SHP77 treated with DMSO at 0.1 percent for 48 hours (cell line): ENCODE data around the gene SURF6.
A peak's percentile ranks its signal among the peaks of the same experiment; 100 is the strongest.
"Not testable (repeated sequence)": the region's sequence is repeated elsewhere in the genome, so short reads cannot be mapped to it uniquely, and the experiment has no call there.

Experiments
- DNase-seq: peaks from one replicate; lab custom pipeline; 2025; lab: John Stamatoyannopoulos, UW

Gene SURF6

DNA sequence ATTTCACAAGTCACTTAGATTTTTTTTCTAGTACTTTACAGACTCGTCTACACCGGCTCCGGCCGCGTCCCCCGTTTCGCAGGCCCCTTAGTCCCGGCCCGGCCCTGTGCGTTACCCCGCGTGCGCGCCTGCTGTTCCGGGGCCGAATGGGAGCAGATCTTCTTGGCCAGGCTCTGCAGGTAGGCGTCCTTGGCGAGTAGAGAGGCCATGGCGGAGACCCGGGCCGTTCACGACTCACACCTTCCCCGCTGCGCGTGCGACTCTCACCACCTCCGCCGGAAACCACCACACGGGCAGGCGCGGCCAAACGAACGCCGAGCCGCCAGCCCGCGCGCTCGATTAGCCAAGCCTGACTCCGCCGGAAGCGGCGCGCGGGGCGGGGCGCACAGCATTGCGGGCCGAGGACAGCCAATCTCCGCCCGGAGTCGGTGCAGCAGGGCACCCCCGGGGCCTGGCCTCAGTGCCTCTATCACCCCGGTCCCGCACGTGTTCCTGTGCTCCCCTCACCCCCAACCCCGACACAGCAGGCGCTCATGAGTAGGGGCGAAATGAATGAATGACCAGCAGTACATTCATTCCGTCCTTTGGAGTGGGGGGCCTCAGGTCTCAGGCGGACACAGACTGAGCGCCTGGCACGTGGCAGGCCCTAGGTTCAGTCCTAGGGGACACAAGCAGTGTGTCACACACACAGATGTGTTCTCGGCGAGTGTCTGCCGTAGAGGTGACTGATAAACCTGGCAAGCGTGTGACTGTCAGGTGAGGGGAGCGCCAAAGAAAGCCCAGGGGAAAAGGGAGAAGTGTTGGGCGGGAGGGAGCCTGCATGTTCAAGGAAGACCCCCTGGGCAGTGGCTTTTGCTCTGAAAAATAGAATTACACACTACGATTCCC is at the start of gene SURF6:
TSS of gene SURF6 (minus strand) at position 265 of the 888 bp plus-strand sequence. CDS start at position 209, 56 bp downstream.
- peak; percentile 85 for DNase-seq

DNA sequence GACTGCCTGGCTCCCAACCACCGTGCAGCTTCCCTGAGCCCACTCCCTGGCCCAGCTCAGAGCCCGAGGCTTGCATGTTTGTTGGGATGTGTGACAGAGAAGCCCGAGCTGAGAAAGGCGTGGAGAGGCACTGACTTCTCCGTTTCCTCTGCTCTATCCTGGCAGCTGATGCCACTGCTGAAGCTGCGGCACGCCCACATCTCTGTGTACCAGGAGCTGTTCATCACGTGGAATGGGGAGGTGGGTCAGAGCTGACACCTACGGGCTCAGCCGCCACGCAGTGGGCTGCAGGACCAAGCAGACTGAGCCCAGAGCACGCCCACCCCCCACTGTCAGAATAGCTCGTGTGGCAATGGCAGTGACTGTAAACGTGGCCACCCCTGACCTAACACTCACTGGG is 49.5 kb upstream of the SURF6 start:
- DNase-seq: no peak

DNA sequence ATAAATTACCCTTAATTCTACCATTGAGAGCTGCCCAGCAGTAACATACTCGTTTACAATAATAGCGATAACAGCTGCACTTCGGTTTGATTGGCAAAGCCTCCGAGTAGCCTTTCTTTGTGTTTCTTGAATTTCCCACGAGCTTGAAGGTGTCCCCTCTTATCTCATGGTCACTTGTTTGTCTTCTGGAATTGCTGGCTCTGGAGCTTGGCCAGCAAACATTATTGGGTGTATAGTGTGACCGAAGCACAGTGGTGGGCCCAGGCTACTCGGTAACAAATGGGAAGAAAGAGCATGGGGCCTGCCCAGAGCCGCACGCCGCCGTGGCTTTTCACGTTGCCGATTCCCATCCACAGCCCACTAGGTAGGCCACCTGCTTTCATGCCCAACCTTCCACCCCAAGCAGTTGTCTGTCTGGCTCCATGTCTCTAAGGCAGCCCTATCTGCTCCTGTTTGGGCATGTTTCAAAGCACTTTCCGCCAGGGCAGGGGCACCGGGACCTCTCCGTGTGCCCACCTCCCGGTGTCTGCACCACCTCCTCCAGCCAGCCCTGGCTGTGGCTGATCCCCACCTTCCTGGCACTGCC is 48.8 kb upstream of the SURF6 start:
- DNase-seq: no peak

DNA sequence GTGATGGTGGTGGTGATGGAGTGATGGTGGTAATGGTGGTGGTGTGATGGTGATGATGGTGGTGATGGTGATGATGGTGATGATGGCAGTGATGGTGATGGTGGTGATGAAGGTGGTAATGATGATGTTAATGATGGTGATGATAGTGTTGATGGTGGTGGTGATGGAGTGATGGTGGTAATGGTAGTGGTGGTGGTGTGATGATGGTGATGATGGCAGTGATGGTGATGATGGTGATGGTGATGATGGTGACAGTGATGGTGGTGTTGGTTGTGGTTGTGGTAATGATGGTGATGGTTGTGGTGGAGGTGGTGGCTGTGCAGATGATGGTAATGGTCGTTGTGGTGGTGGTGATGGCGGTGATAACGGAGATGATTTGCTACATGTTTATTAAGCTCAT is 47.5 kb upstream of the SURF6 start:
- no peak for DNase-seq

DNA sequence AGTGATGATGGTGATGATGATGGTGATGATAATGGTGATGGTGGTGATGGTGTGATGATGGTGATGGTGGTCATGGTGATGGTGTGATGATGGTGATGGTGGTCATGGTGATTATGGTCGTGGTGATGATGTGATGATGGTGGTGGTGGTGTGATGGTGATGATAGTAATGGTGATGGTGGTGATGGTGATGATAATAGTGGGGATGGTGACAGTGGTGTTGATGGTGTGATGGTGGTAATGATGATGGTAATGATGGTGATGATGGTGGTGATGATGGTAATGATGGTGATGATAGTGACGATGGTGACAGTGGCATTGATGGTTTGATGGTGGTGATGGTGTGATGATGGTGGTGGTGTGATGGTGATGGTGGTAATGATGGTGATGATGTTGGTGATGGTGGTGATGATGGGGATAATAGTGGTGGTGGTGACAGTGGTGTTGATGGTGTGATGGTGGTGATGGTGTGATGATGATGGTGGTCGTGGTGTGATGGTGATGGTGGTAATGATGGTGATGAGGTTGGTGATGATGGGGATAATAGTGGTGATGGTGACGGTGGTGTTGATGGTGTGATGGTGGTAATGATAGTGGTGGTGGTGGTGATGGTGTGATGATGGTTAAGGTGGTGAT is 46.6 kb upstream of the SURF6 start:
- no peak for DNase-seq

DNA sequence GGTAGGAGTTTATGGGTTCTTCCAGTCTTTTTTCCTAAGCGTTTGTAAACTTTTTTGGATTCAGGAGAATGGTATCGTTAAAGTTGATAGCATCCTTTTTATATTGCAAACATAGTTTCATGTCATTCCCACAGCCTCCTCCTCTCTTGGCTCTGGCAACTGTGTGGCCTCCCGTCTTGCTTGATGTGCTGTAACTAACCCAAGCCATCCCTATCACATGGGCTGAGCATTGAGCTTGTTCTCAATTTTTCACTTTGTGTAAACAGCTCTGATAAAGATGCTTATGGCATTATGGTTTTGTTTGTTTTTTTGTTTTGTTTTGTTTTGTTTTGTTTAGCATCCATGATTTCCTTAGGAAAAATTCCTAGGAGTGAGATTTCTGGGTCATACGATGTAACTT is 44.7 kb upstream of the SURF6 start:
- DNase-seq: no peak

DNA sequence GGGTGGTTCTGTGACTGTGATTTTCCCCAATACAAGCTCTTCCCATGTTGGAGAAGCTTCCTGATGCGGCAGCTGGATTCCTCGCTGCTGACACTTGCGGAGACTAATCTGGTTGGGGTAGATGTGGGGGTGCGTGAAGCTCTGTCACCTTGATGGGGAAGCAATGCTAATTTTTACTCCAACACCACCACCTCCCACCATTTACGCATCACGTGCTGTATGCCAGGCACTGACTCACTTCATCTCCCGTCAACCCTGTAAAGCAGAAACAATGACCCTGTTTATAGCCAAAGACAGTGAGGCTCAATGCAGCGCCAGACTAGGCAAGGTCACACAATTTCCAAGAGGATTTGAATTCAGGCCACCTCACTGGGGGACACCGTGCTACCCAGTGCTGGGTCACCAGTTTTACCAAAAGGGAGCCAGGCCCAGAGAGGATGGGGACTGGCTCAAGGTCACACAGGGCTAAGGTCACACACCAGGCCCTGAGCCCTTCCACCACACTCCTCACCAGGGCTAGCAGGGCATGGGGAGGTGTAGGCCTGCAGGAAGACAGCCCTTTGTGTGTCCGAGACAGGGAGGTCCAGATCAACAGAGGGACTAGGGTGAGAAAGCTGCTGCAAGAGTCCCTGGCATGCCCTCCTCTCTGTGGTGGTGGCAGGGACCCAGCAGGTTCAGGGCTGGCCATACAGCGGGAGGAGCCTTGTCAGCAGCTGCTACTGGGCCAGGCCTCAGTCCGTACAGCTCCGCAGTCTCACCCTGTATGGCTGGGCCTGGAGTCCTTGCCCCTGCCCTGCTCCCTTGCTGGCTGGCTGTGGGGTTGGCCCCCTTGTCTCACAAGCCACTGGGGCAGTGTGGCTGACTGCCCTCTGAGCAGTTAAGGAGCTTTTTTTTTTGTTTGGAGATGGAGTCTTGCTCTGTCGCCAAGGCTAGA is 43.4 kb upstream of the SURF6 start:
- DNase-seq: no peak

DNA sequence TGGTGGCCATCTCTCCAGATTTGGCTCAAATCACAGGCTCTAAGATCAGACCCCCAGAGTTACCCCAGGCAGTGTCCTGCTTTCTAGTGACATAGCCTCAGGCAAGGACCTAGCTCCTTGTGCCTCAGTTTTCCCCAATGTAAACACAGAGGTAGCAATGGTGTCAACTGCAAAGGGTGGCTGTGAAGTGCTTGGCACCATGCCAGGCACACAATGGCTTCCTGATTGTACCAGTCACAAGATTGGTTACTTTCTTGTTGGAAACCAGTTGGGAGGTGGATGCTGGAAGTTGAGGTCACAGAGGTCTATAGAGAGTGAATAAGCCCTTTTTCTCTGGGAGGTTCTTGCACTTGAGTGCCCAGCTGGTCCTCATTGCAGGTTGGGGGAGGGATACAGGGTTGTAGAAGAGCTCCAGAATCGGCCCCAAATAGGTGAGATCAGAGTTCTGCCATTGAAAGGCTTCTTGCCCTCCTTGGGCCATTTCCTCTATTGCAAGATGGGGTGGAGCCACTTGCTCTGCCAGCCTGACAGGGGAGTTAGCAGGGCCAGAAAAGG is 42.5 kb upstream of the SURF6 start:
- DNase-seq: no peak

DNA sequence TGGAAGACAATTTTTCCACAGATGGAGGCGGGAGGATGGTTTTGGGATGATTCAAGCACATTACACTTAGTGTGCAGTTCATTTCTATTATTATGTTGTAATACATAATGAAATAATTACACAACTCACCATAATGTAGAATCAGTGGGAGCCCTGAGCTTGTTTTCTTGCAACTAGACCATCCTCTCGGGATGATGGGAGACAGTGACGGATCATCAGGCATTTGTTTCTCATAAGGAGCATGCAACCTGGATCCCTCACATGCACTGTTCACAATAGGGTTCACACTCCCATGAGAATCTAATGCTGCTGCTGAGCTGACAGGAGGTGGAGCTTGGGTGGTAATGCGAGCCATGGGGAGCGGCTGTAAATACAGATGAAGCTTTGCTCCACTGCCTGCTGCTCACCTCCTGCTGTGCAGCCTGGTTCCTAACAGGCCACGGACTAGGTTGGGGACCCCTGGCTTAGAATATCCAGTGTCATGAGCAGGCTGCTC is 41.8 kb upstream of the SURF6 start:
- DNase-seq: no peak

DNA sequence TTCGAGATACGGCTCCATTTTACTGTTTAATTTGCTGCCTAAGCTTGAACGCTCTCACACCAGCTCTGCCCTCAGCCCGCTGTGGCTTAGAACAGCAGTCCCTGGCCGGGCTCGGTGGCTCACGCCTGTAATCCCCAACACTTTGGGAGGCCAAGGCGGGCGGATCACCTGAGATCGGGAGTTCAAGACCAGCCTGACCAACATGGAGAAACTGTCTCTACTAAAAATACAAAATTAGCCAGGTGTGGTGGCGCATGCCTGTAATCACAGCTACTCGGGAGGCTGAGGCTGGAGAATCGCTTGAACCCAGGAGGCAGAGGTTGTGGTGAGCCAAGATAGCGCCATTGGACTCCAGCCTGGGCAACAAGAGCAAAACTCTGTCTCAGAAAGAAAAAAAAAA is 41.3 kb upstream of the SURF6 start:
- not testable (repeated sequence) for DNase-seq

DNA sequence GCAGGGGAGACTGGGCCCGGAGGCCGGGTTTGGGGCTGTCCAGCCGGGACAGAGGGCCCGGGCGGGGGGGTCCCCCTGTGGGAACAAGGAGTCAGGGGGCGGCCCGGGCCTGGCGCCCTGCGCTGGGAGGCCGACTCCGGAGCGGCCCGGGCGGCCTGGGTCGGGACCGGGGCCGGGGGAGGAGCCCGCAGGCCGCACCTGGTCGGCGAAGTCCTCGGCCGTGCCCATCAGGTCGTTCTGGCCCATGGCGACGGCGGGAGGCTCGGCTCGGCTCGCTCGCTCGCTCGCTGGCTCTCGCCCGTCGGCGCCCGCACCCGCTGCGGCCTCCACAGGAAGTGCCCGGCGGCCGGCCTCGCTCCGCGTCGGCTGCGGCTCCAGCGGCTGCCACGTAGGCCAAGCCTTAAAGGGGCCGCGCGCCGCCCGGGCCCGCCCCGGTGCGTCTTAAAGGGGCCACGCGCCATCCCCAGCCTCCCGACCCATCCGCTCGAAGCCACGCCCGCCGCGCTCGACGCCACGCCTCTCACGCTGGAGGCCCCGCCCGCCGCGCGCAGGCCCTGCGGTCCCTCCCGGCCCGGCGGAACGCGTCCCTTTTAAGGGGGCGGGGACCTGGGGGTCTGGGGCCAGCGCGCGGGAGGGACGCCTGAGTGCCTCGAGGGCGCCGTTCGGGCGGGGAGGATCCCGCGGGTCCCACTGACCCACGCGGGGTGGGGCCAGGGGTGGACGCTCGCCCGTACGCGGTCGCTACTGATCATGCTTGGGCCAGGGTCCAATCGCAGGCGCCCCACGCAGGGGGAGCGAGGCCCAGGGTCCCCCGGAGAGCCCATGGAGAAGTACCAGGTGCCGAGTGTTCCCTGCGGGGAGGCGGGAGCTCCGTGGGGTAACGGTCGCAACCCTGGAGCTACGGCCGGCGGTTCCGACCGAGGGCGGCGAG is 40.0 kb upstream of the SURF6 start, which contains the start of the genes STKLD1 and SURF4:
TSS of gene STKLD1 (plus strand) at position 643 of the 931 bp plus-strand sequence. CDS start at position 751, 108 bp downstream.
TSS of gene SURF4 (minus strand) at position 337 of the 931 bp plus-strand sequence. CDS start at position 246, 91 bp downstream.
- peak; percentile 86 for DNase-seq

DNA sequence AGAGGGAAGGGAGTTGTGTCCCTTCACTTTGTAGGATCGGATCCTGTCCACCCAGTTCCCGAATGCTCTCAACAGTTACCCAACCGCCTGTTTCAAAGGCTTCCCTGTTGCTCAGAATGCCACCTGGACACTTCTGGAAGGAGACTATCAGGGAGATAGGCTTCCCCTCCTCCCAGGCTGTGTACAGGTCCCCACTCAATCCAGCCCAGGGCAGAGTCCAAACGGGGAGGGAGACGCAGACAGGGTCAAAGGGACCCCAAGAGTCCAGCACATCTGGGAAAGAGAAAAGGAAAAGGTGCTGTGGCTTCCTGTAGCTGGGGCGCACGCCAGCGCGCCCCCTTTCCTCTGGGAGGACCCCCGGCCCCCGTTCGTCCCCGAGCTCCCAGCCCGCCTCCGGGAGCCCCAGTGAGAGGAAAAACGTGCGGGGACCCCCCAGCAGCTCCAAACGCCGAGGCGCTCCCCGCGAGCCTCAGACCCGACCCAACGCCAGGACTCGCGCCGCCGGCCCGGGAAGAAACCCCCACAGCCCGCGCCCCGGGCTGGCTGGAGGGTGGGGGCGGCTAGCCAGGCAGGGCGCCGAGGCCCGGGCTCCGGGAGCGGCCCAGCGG is 39.2 kb upstream of the SURF6 start:
- DNase-seq: peak; percentile 32

DNA sequence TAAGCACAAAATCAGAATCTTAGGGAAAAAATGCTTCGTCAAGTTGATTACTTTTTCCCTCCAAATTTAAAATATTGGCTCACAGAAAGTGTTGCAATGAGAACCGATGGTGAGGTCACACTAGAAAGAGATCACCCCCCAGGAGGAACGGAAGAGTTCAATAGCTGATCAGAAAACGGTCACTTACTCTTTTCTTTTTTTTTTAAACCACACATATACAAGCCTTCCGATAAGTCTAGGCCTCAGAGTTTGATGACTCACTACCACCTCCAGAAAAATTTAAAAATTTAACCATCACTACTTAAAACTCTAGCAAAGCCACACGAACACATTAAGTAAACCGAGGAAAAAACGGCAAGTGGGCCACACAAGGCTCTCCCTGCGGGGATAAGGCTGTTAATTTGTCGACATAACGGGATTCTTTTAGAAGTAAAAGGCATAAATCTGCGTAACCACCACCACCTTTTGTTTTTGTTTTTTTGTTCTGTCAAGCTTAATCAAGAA is 38.7 kb upstream of the SURF6 start:
- no peak for DNase-seq

DNA sequence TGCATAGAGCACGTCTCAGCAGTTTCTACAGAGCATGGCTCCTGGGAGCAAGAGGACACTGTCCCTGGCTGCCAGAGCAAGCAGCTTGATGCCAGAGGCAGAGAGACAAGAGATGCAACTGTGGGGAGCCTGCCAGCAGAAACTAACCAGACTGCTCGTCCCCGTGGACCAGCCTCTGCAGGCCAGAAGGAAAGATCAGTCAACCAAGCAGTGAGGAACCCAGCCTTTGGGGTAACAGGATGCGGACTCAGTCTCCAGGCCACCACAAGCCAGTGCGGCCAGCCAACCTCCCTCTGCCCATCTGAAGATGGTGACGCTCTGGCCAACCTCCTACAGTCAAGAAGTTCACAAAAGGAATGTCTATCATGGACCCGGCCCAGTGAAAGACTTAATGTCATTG is 36.2 kb upstream of the SURF6 start:
- no peak for DNase-seq

DNA sequence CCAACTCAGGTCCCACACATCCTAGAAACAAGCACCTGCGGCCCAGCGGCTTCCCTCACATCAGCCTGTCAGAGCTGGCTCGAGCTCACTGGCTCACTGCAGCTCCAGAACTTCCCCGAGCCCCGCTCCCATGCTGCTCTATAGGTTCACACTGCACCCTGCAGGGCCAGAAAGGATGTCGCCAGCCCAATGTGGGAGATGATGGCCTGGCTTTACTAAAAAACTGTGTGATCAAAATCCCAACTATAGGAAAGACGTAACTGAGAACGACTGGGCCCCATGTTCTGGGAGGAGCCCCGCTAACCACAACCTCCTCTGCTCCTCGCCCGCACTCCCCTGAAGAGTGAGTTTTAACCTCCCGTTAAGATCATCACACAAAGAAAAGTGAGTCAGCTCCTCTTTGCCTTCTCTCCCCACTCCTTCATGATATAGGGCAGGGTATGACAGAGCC is 35.3 kb upstream of the SURF6 start:
- no peak for DNase-seq

DNA sequence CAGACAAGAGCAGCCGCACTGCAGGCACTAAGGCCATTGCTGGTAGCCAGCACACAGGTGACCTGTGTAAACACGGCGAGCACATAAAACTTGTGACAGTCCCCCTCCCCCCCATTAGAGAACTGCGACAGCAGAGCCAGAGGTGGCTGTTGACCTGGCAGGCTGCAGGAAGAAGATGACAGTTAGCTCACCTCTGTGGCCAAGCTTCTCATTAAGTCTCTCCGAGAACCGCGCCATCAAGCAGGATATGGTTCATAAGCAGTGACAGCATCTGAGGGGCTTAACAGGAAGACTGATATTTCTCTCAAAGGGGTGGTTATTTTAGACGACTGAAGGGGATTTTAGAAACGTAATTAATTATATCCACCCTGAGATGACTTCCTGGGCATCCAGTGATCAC is 34.7 kb upstream of the SURF6 start:
- DNase-seq: no peak

DNA sequence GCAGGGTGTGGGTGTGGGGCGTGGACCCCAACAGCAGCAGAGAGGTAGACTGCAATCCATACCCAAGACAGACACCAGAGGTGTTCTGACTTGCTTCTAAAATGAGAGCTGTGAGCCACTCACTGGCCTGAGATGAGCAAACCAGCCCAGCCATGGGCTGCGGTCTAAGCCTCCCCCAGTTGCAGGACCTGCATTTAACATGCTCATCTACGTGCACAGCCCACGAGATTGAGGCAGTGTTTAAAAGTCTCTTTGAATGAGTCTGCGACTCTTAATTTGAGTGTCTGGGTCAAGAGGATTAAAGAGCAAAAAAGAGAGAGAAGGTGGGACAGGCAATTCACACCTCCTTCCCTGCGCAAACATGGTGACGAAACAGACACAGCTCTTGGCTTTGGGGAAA is 33.9 kb upstream of the SURF6 start:
- DNase-seq: no peak

DNA sequence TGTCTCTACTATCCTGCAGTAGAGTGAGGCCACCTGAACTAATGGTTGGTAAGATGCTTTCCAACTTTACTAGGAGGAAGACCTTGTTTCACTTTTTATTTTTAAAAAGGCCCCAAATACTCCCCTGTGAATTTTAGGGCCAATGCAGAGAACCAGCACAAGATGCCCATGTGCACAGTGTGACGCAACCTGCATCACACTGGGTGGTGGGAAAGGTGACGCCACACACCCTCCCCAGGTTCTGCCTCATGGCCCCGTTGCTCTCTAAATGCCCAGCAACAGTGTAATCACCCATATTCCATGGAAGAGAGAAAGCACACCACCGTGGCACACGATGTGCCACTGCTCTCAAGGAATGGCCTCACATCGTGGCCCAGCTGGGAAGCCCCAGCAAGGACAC is 33.4 kb upstream of the SURF6 start:
- DNase-seq: no peak

DNA sequence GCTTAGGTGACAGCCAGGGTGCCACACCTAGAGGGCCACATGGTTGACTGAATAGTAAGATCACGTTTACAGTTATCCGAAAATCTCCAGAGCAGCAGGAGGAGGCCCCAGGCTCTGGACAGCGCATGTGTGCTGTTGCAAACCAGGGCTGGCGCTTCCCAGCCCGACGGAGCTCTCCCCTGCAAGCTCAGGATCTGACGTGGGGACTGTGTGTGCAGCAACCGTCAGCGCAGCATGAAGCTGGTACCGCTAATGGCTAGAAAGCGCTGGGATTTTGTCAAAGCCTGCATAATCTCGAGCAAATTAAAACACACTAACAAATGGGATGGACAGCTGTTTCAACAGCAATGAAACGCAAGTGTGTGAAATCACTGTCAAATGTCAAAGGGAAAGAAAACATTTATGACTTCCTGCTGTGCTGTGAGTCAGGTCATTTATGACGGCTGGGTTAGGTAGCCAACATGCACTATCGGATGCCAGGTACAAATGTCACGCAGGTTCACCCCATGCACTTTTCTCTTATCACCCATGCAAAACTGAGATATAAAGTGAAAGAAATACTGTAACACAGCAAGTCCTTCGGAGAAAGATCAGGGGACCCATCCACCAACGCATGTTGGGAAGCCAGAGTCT is 32.4 kb upstream of the SURF6 start:
- peak; percentile 77 for DNase-seq
